ENCODE data around the gene PIGO. TPM values are rescaled to one million over a fixed set of nuclear protein-coding genes. Genes with fewer than 3 reads are reported as not detected.

PIGO gene
- total and polyA plus RNA-seq, 9 of the 15 experiments (the other 6 are each of a cell fraction or from before 2014, with no cell fraction given), result 5.4 to 13.7 (median 9.7) TPM

DNA sequence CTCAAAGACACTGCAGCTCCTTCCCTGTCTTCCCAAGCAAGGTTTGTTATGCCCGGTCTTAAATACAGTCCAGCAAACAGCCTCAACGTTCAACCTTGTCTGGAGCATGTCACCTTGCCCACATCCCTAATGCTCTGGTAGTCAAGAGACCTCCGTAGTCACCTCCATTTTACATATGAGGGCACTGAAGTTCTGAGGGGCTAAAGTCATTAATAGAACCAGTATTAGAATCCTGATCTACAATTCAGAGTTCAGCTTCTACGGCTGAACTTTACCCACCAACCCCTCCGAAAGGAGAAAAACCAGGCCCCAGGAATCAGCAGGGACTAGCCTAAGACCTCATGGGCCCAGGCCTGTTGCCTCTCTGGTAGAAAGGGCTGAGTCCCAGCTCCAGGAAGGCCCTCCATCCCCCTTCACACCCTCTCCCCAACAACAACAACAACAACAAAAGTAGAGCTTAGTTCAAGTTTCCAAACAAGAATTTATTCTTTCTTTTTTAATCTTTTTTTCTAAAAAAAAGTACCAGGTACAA lies 7.3 kb upstream of the PIGO start (continued):
- no peak for TF ChIP-seq TRIM25 (IDR thresholded peaks at IDR 0.05; ENCODE audit: borderline replicate concordance)
- no peak for TF ChIP-seq HDAC1 (IDR thresholded peaks at IDR 0.05)
- no peak for TF ChIP-seq GTF3C2 (IDR thresholded peaks at IDR 0.05; ENCODE audit: borderline replicate concordance, extremely low read depth, insufficient read length)
- TF ChIP-seq GATA2 (CRISPR knock-in tag; IDR thresholded peaks at IDR 0.05), result no peak
- no peak for TF ChIP-seq POLR2A (conservative IDR thresholded peaks at IDR 0.05)
- no peak for TF ChIP-seq ZNF699 (CRISPR knock-in tag; IDR thresholded peaks at IDR 0.05; ENCODE audit: insufficient replicate concordance)

All from K562 (cell line).